Activated naive CD8-positive, alpha-beta T cell treated with anti-CD3 and anti-CD28 coated beads, Interleukin-2, amount 50 U/mL, for 24 hours (primary cell): ENCODE data around the gene FAM240B.

ENCODE experiments used
- ATAC-seq: fragments of 150-1000 bp; cut with Tn5 transposase; one replicate; pipeline ENCODE4 v1.10.0; 2021
- DNase-seq: peaks from one replicate; pipeline ENCODE4 v3.0.0; 2021
- H3K27ac Mint-ChIP-seq: one replicate; pipeline ENCODE4 v1.8.0; 2021; ENCODE audit warnings: mild to moderate bottlenecking, mixed read lengths
- H3K27me3 Mint-ChIP-seq: one replicate; pipeline ENCODE4 v1.8.0; 2021; ENCODE audit warnings: mixed read lengths
- H3K36me3 Mint-ChIP-seq: one replicate; pipeline ENCODE4 v1.8.0; 2021; ENCODE audit warnings: low read depth, mixed read lengths
- H3K4me1 Mint-ChIP-seq: one replicate; pipeline ENCODE4 v1.8.0; 2021; ENCODE audit warnings: mixed read lengths
- H3K4me3 Mint-ChIP-seq: one replicate; pipeline ENCODE4 v1.8.0; 2021; ENCODE audit warnings: mild to moderate bottlenecking, moderate library complexity, mixed read lengths
- H3K9me3 Mint-ChIP-seq: one replicate; pipeline ENCODE4 v1.8.0; 2021; ENCODE audit warnings: mixed read lengths

FAM240B gene

DNA sequence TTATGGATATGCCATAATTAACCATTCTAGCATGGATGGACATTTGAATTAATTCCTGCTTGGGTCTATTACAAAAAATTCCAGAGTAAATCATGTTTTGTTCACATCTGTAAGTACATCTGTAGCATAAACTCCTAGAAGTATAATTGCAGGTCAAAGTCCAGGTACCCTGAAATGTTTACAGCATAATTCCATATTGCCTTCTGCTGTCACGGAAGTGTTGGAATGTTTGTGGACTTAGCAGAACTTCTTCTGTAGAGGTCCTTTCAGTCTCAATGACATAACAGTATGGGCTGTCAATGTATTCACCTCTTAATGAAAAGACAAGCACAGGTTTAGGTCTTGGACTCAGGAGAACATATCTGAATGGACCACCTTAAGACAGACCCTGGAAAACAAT, 1.8 kb downstream of the FAM240B start:
- H3K27me3 Mint-ChIP-seq = no peaks in the 10 kb centered on the region
- ATAC-seq (no peak), DNase-seq (no peak)
- H3K27ac Mint-ChIP-seq = no peak overlapping the region
- H3K4me3 Mint-ChIP-seq = no peak overlapping the region
- H3K36me3 Mint-ChIP-seq = no peaks in the 10 kb centered on the region
- H3K4me1 Mint-ChIP-seq = no peaks in the 10 kb centered on the region
- H3K9me3 Mint-ChIP-seq = no peaks in the 10 kb centered on the region

DNA sequence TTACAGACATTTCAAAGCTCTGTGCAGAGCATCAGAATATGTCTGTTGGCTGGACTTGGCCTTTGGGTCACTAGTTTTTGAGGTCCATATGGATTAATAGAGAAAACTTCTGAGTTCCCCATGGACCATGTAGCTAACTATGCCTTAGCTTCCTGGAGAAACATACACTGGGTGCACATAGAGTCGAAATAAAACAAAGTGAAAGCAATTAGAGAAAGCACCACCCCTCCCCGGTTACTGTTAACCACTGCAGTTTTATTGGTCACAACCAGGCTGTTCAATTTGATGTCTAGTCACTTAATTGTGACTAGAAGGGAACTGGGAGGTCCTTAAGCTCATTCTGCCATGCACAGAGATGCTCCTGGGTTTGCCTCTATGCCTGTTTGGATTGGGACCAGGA, 4.2 kb downstream of the FAM240B start:
- DNase-seq (no peak), ATAC-seq (no peak)
- H3K36me3 Mint-ChIP-seq = no peaks in the 10 kb centered on the region
- peaks cover 8% of the 10 kb centered on the region for H3K27me3 Mint-ChIP-seq
- H3K9me3 Mint-ChIP-seq = no peaks in the 10 kb centered on the region
- no peak overlapping the region for H3K4me3 Mint-ChIP-seq
- H3K27ac Mint-ChIP-seq = no peak overlapping the region
- H3K4me1 Mint-ChIP-seq = no peaks in the 10 kb centered on the region

DNA sequence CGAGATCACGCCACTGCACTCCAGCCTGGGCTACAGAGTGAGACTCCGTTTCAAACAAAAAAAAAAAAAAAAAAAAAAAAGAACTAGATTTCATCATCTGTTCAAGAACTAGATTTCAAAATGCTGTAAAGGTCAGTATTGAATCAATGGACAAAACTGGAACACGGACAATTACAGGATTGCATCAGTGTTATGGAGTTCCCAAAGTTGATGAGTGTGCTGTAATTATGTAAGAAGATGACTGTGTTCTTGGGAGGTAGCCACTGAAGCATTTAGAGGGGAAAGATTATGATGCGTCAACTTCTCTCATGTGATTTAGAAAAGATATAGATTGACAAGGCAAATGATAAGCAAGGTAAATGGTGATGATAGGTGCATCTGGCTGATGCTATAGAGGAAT, 6.5 kb downstream of the FAM240B start:
- ATAC-seq (no peak), DNase-seq (no peak)
- Mint-ChIP-seq H3K27me3 (peaks cover 8% of the 10 kb centered on the region), H3K36me3 (no peaks in the 10 kb centered on the region), H3K27ac (no peak overlapping the region), H3K9me3 (no peaks in the 10 kb centered on the region), H3K4me3 (no peak overlapping the region), H3K4me1 (no peaks in the 10 kb centered on the region)

DNA sequence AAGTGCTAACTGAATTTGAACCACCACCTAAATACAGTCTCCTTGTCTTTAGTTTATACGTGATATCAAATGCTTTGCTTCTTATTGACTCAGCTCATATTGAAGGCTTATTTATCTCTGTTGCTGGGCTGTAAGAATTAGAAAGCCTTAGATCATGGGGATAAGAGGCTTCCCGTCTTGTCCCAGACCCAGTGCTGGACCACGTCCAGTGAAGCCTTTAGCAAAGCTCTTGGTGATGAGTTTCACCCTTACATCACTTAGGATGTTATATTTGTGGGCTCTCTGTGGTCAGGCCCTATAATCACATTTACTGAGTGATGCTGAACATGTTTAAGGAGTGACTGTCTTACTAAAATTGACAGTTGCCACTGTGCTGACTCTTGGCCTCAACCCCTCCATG, 11.2 kb downstream of the FAM240B start:
- no peaks in the 10 kb centered on the region for H3K36me3 Mint-ChIP-seq
- H3K27ac Mint-ChIP-seq = no peak overlapping the region
- H3K27me3 Mint-ChIP-seq = peaks cover 15% of the 10 kb centered on the region
- no peaks in the 10 kb centered on the region for H3K4me1 Mint-ChIP-seq
- ATAC-seq (no peak), DNase-seq (no peak)
- H3K4me3 Mint-ChIP-seq = no peak overlapping the region
- no peaks in the 10 kb centered on the region for H3K9me3 Mint-ChIP-seq

DNA sequence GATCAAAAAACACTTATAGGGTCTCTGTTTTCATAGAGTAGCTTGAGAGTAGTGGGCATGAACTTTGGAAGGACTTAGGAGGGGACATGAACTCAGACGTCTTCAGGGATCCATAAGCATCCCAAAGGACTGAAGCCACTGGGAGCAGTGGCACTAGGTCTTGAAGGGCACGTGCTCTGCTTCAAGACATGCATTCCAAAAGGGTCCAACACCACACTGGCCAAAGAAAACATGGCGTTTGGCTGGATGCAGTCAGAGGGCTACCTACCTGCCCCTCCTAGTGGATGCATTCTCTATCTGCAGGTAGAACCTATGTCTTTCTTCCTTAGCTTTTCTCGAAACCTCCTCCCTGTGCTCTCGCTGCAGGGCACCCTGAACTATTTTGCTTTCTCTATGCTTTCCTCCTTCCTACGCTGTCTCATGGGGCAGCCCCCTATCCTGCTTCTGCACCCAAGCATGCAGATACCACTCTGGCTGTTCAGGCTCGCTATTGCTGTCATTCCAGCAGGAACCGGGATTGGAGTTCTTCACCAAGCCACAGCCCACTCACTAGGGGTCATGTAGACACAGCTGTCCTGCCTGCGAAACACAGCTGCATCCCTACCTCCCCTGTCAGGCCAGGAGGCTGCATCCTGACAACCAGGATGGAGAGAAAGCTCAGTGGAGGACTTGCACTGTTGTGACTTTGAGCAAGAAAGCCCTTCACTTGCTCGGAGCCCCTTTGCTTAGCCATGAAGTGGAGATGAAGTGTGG, 11.9 kb downstream of the FAM240B start:
- no peak overlapping the region for H3K4me3 Mint-ChIP-seq
- H3K4me1 Mint-ChIP-seq = no peaks in the 10 kb centered on the region
- no peak for ATAC-seq
- H3K27ac Mint-ChIP-seq = no peak overlapping the region
- no peak for DNase-seq
- no peaks in the 10 kb centered on the region for H3K36me3 Mint-ChIP-seq
- H3K27me3 Mint-ChIP-seq = peaks cover 15% of the 10 kb centered on the region
- no peaks in the 10 kb centered on the region for H3K9me3 Mint-ChIP-seq

DNA sequence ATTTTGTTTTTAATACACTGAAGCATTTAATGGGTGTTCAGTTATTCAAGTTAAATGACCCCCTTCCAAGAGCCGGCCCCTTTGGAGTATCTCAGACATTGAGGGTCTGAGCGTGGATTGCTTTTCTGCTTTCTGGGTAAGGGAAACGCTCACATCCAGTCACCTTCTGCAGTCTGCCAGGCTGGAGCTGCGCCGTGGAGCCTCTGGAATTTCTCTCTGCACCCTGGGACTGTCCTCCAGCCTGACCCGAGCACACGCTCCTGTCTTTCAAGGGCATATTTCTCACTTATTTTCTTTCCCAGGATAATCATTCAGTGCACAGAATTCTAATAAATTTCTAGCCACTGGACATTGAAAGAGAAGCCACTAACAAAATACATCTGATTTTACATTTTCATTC, 13.4 kb downstream of the FAM240B start:
- DNase-seq = no peak
- peaks cover 10% of the 10 kb centered on the region for H3K27me3 Mint-ChIP-seq
- no peak for ATAC-seq
- no peak overlapping the region for H3K4me3 Mint-ChIP-seq
- no peaks in the 10 kb centered on the region for H3K36me3 Mint-ChIP-seq
- no peaks in the 10 kb centered on the region for H3K4me1 Mint-ChIP-seq
- no peaks in the 10 kb centered on the region for H3K9me3 Mint-ChIP-seq
- H3K27ac Mint-ChIP-seq = no peak overlapping the region

DNA sequence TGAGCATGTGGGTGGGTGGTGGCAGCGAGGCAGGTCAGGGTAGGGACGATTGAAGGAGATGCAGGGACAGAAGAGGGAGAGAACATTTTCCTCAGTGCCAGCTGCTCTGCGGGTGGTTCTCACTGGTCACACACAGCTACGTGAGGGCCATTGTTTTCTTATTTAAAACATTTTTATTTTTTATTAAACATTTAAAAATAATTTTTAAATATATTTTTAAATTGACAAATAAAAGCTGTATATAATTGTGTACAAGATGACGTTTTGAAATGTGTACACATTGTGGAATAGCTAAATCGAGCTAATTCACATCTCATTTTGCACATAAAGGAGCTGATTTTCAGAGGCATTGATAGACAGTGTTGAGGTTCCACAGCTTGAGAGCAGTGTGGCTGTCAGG, 14.0 kb downstream of the FAM240B start:
- DNase-seq (no peak), ATAC-seq (no peak)
- H3K9me3 Mint-ChIP-seq = no peaks in the 10 kb centered on the region
- no peak overlapping the region for H3K4me3 Mint-ChIP-seq
- peaks cover 8% of the 10 kb centered on the region for H3K27me3 Mint-ChIP-seq
- H3K36me3 Mint-ChIP-seq = no peaks in the 10 kb centered on the region
- no peak overlapping the region for H3K27ac Mint-ChIP-seq
- H3K4me1 Mint-ChIP-seq = no peaks in the 10 kb centered on the region

DNA sequence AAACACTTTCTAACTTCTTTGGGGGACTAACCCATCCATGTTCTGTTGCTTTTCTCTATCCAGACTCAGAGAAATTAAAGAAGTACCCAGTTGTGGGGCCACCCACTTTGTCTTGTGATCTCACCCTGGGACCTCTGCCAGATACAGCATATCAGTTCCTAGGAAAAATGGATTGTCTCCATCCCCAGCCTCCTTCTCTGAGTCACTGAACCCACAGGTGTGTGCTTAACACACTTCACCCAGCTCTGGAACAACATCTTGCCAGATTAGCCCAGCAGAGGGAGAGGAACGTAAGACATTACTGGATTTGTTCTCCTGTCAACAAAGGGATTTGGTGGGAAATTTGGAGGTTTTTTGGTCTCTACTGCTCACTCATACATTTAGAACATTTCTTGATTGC, 19.2 kb downstream of the FAM240B start:
- H3K27me3 Mint-ChIP-seq = peaks cover 6% of the 10 kb centered on the region
- no peak for ATAC-seq
- no peaks in the 10 kb centered on the region for H3K9me3 Mint-ChIP-seq
- no peaks in the 10 kb centered on the region for H3K4me1 Mint-ChIP-seq
- H3K36me3 Mint-ChIP-seq = no peaks in the 10 kb centered on the region
- no peak for DNase-seq
- H3K4me3 Mint-ChIP-seq = no peak overlapping the region
- no peak overlapping the region for H3K27ac Mint-ChIP-seq

DNA sequence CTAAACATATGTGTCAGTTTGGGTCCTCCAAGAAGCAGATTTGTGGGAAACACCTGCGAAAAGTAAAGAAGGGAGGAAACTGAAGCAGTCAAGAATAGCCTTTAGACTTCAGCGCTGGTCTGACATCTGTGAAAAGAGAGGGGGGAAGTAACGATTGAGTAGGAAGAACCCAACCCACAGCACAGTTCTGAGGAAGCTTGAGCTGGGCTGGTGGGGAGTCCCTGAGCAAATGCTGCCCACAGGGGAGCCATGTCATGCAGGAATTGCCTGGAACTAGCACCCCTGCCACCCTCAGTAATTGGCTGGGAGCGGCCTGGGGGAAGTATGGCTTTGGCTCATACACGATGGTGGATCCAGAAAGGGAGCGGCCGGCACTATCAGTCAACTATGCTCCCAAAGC, 20.6 kb downstream of the FAM240B start:
- Mint-ChIP-seq H3K9me3 (no peaks in the 10 kb centered on the region), H3K4me3 (no peak overlapping the region), H3K27ac (no peak overlapping the region), H3K27me3 (no peaks in the 10 kb centered on the region), H3K4me1 (no peaks in the 10 kb centered on the region), H3K36me3 (no peaks in the 10 kb centered on the region)
- DNase-seq (no peak), ATAC-seq (no peak)

DNA sequence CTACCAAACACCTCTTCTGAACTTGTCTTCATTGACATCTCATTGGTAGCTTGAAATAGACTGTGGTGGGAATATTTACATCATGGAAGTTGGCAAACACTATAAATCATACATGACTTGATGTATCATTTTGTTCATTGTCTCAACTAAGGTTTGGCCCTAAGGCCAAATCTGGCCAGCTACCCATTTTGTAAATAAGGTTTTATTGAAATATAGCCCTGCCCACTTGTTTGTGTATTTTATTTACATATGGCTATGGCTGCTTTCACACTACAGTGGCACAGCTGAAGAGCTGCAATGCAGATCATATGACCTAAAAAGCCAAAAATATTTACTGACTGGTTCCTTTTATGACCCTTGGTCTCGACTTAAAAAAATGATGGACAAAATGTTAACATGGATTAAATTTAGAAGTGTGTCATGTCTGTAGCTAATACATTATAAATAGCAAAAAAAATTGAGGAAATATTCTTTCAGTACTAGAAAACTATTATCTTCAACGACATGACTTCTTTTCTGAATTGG, 22.1 kb downstream of the FAM240B start:
- Mint-ChIP-seq H3K27ac (no peak overlapping the region), H3K4me1 (no peaks in the 10 kb centered on the region), H3K9me3 (no peaks in the 10 kb centered on the region), H3K36me3 (no peaks in the 10 kb centered on the region), H3K27me3 (peaks cover 2% of the 10 kb centered on the region), H3K4me3 (no peak overlapping the region)
- DNase-seq (no peak), ATAC-seq (no peak)

DNA sequence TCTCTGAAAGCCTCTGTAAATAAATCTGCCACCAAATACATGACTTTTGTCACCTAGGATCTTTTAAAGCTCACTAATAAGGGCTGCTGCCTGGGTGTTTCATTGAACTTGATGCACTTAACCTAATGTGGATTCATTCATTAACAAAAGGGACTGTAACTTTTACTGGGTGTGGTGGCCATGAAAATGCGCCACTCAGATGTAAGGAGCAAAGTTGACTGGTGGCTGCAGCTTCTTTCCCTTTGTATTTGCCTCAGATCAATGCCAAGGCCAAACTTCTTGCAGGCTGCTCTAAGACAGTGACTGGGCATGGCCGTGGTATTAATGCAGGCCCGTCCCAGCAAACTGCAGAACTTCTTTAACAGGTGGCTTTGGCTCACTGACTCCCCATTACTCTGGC, 22.9 kb downstream of the FAM240B start:
- no peak overlapping the region for H3K4me3 Mint-ChIP-seq
- peaks cover 3% of the 10 kb centered on the region for H3K27me3 Mint-ChIP-seq

DNA sequence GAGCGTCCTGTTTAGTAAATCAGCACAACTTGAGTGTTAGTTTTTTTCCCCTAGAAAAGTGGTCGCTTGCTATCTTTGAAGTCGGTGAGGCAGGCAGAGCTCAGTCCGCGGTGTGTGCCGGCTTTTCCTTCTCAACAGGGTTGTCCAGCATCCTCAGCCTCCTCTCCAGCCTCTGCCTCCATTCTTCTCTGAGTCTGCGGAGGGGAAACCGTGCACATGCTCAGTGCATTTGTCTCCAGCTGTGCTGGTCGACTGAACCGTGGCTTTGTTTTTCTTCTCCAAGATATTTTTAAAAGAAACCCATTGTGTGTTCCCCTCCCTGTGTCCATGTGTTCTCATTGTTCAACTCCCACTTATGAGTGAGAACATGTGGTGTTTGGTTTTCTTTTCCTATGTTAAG, 25.3 kb downstream of the FAM240B start:
- no peaks in the 10 kb centered on the region for H3K9me3 Mint-ChIP-seq
- no peaks in the 10 kb centered on the region for H3K4me1 Mint-ChIP-seq
- DNase-seq (no peak), ATAC-seq (no peak)
- H3K36me3 Mint-ChIP-seq = no peaks in the 10 kb centered on the region
- H3K27ac Mint-ChIP-seq = no peak overlapping the region
- H3K27me3 Mint-ChIP-seq = peaks cover 3% of the 10 kb centered on the region
- no peak overlapping the region for H3K4me3 Mint-ChIP-seq

More for the DNA sequence above, 22.9 kb downstream of the FAM240B start:
- H3K27ac Mint-ChIP-seq = no peak overlapping the region
- no peaks in the 10 kb centered on the region for H3K4me1 Mint-ChIP-seq
- H3K36me3 Mint-ChIP-seq = no peaks in the 10 kb centered on the region
- H3K9me3 Mint-ChIP-seq = no peaks in the 10 kb centered on the region
- DNase-seq (no peak), ATAC-seq (no peak)

DNA sequence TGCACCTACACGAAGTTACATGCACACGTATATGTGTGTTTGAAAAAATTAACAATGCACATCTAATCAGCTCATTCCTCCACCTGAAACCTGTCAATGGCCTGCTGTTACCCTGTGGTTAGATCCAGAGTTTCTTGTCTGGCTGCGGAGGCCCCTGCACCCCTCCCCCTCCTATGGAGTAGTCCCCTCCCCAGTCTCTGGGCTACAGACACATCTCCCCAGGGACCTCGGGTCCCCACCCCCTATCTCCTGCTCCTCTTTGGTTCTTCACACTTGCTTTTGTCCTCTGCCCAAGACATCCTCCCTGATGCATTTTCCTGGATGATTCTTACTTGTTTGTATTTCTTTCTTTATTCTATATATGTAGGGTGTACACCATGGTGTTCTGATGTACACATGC, 27.2 kb downstream of the FAM240B start:
- Mint-ChIP-seq H3K9me3 (no peaks in the 10 kb centered on the region), H3K27ac (no peak overlapping the region), H3K36me3 (no peaks in the 10 kb centered on the region), H3K27me3 (peaks cover 3% of the 10 kb centered on the region), H3K4me3 (no peak overlapping the region), H3K4me1 (no peaks in the 10 kb centered on the region)
- no peak for DNase-seq
- no peak for ATAC-seq

DNA sequence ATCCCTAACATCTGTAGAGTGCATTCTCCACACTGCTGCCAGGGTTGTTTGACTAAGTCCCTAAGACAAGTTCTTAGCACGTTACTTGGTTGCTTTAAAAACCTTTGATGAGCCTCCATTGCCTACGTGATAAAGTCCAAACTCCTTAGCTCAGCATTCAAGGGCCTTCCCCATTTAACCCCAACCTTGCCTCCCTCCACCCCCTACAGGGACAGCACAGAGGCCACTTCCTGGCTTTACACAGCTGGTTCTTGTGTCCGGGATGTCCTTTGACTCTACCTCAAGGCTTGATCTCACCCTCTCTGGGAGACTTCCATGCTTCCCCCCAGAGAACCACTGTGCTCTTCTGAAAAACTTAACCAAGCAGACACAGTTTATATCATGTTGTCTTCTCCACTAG, 29.4 kb downstream of the FAM240B start:
- DNase-seq = no peak
- Mint-ChIP-seq H3K4me1 (no peaks in the 10 kb centered on the region), H3K27me3 (peaks cover 3% of the 10 kb centered on the region), H3K4me3 (no peak overlapping the region), H3K36me3 (no peaks in the 10 kb centered on the region), H3K9me3 (no peaks in the 10 kb centered on the region), H3K27ac (no peak overlapping the region)
- ATAC-seq = no peak

DNA sequence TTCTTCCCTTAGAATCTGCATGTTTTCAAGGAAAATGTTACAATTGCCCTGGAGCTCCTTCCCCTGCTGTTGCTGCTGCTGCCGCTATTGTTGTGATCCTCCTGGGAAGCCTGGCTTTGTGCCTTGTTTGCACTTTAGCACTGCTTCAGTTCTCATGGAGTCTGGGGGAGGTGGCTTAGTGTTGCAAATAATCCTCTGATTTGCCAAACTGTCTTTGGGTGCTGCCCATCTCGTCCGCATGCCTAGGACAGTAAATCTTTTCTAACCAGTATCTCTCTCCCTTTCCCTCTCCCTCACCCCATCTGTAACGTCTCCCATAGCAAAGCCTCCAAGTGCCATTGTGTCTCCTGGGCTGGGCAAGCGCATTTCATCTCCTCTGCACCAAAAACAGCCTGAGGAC, 30.3 kb downstream of the FAM240B start:
- H3K9me3 Mint-ChIP-seq = no peaks in the 10 kb centered on the region
- ATAC-seq (no peak), DNase-seq (no peak)
- peaks cover 3% of the 10 kb centered on the region for H3K27me3 Mint-ChIP-seq
- H3K36me3 Mint-ChIP-seq = no peaks in the 10 kb centered on the region
- H3K4me3 Mint-ChIP-seq = no peak overlapping the region
- no peaks in the 10 kb centered on the region for H3K4me1 Mint-ChIP-seq
- H3K27ac Mint-ChIP-seq = no peak overlapping the region

DNA sequence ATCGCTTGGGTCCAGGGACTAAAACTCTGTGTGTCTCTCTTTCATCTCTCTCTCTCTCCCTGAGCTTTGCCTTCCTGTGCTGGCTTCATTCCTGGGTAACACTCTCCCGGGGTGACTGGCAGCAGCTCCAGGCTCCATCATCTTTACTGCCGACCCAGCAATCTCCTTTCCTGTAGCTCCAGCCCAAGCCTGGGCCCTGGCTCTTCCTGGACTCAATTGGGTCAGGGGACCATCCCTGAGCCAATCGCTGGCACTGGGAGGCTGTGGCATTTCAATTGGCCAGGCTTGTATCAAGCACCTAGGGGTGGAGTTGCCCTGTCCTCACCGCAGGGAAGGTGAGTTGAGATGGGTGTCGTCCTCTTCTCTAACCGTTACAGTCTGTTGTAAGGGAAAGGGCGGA, 31.9 kb downstream of the FAM240B start:
- Mint-ChIP-seq H3K27me3 (peaks cover 3% of the 10 kb centered on the region), H3K9me3 (no peaks in the 10 kb centered on the region), H3K36me3 (no peaks in the 10 kb centered on the region), H3K4me3 (no peak overlapping the region), H3K4me1 (no peaks in the 10 kb centered on the region), H3K27ac (no peak overlapping the region)
- ATAC-seq (no peak), DNase-seq (no peak)
